Measurements from ENCODE around the gene GPR35. TPM values are rescaled to one million over a fixed set of nuclear protein-coding genes. Genes with fewer than 3 reads are reported as not detected.
A peak's percentile ranks its signal among the peaks of the same experiment; 100 is the strongest.

The GPR35 gene
- total and polyA plus RNA-seq, 7 experiments from 2014 or later: 0.20 to 19.0 (median 8.4) TPM

DNA sequence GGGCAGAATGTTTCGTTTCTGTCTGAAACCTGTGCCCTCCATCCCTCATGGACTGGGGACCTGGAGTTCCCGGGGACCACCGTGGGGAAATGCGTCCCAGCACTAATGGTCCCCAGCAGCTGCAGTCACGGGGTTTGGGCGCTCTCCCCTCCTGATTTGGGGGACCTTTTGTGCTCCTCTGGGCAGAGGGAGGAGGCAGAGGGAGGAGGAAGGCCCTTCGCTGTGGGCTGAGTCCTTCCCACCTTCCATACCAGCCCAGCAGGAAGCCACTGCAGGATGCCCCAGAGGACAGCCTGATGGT, 3.2 kb downstream of the GPR35 start:
- H3K27ac ChIP-seq (ENCODE audit: low read depth, low read length): no peak overlapping the region
- Mint-ChIP-seq H3K4me1 (peaks cover 6 to 40% (median 31%) of the 10 kb centered on the region in 7 donors), H3K9me3 (peaks cover 2 to 12% (median 6%) of the 10 kb centered on the region in 11 donors), H3K36me3 (peaks cover 0 to 21% (median 6%) of the 10 kb centered on the region in 5 donors), H3K27ac (peak overlapping the region in 1 of 9 donors; percentile 68), H3K4me3 (no peak overlapping the region), H3K27me3 (no peaks in the 10 kb centered on the region)
- peaks cover 0 to under 1% (median 0%) of the 10 kb centered on the region in 3 experiments for H3K9me3 ChIP-seq (ENCODE audit: control insufficient read depth in 2 of 3, low read length in 3 of 3)
- CTCF ChIA-PET: no interaction called here
- no peak overlapping the region for H3K4me3 ChIP-seq (ENCODE audit: low read length)
- POLR2A ChIA-PET: interaction anchor here (0.9 kb wide), 1 partner anchor 62 kb away, joined by 3 read pairs; no protein-coding TSS in a partner anchor
- peak in 1 of 9 donors; percentile 2 for DNase-seq
- peaks cover 32 to 50% of the 10 kb centered on the region in 2 donors for H3K4me1 ChIP-seq (ENCODE audit: control insufficient read depth in 2 of 2, insufficient read depth in 2 of 2, low read length in 2 of 2)
- ATAC-seq: no peak
- H3K36me3 ChIP-seq (ENCODE audit: control insufficient read depth in 2 of 3, insufficient read depth in 3 of 3, low read length in 3 of 3): peaks cover 0 to 3% (median 0%) of the 10 kb centered on the region in 3 experiments
- intact Hi-C loops (cut with micrococcal nuclease): no loop called here
- H3K27me3 ChIP-seq (ENCODE audit: control insufficient read depth in 2 of 2, insufficient read depth in 2 of 2, low read length in 2 of 2): no peaks in the 10 kb centered on the region

DNA sequence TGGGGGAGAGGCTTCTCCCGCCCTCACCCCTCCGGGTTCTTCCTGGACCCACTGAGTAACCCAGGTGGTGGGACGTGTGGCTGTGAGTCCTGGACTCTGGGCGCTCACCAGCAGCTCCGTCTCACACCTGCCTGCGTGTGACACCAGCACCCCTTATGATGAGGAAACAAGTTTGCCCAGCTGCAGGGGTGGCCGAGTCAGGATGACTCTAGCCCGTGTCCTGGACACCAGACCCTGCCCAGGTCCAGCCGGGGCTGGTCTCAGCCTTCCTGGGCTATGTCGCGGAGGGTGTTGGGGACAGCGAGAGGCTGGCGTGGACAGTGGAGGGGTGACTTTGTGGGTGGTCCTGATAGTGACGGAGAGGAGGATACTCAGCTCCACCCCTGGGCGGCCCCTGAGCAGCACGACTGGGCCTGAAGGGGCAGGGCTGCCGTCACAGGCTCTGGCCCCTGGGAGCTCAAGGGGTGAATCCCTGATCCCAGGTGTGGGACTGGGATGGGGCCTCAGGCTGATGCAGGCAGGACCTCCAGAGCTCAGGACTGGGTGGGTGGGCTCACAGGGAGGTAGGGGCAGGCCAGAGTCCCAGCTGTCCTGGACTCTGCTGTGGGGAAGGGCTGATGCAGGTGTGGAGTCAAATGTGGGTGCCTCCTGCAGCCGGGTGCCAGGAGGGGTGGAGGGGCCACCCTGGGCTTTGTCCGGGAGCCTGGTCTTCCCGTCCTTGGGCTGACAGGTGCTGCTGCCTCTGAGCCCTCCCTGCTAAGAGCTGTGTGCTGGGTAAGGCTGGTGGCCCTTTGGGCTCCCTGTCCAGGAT, 3.7 kb downstream of the GPR35 start:
- Mint-ChIP-seq H3K4me3 (no peak overlapping the region), H3K4me1 (peaks cover 6 to 36% (median 29%) of the 10 kb centered on the region in 7 donors), H3K9me3 (peaks cover 4 to 16% (median 8%) of the 10 kb centered on the region in 11 donors), H3K36me3 (peaks cover 0 to 25% (median 8%) of the 10 kb centered on the region in 5 donors), H3K27ac (peak overlapping the region in 1 of 9 donors; percentile 51), H3K27me3 (no peaks in the 10 kb centered on the region)
- Histone ChIP-seq H3K27ac (ENCODE audit: low read depth, low read length) (no peak overlapping the region), H3K4me3 (ENCODE audit: low read length) (no peak overlapping the region), H3K4me1 (ENCODE audit: control insufficient read depth in 2 of 2, insufficient read depth in 2 of 2, low read length in 2 of 2) (peaks cover 26 to 45% of the 10 kb centered on the region in 2 donors), H3K9me3 (ENCODE audit: control insufficient read depth in 2 of 3, low read length in 3 of 3) (peaks cover 0 to 6% (median 0%) of the 10 kb centered on the region in 3 experiments), H3K27me3 (ENCODE audit: control insufficient read depth in 2 of 2, insufficient read depth in 2 of 2, low read length in 2 of 2) (no peaks in the 10 kb centered on the region), H3K36me3 (ENCODE audit: control insufficient read depth in 2 of 3, insufficient read depth in 3 of 3, low read length in 3 of 3) (peaks cover 0 to 3% (median 0%) of the 10 kb centered on the region in 3 experiments)
- ATAC-seq (no peak), DNase-seq (peak in 1 of 9 donors; percentile 7)
- POLR2A ChIA-PET: interaction anchor here (0.9 kb wide), 1 partner anchor 63 kb away, joined by 3 read pairs; no protein-coding TSS in a partner anchor
- CTCF ChIA-PET: no interaction called here
- intact Hi-C loops (cut with micrococcal nuclease): no loop called here

DNA sequence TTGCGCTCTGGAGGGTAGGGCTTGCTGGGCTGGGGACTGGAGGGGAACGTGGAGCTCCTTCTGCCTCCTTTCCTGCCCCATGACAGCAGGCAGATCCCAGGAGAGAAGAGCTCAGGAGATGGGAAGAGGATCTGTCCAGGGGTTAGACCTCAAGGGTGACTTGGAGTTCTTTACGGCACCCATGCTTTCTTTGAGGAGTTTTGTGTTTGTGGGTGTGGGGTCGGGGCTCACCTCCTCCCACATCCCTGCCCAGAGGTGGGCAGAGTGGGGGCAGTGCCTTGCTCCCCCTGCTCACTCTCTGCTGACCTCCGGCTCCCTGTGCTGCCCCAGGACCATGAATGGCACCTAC, 4.3 kb downstream of the GPR35 start:
- Mint-ChIP-seq H3K9me3 (peaks cover 4 to 22% (median 13%) of the 10 kb centered on the region in 11 donors), H3K4me3 (no peak overlapping the region), H3K27me3 (no peaks in the 10 kb centered on the region), H3K27ac (peak overlapping the region in 1 of 9 donors; percentile 51), H3K4me1 (peaks cover 6 to 30% (median 24%) of the 10 kb centered on the region in 7 donors), H3K36me3 (peaks cover 0 to 30% (median 8%) of the 10 kb centered on the region in 5 donors)
- H3K4me3 ChIP-seq (ENCODE audit: low read length): no peak overlapping the region
- H3K27ac ChIP-seq (ENCODE audit: low read depth, low read length): no peak overlapping the region
- ATAC-seq: no peak
- H3K9me3 ChIP-seq (ENCODE audit: control insufficient read depth in 2 of 3, low read length in 3 of 3): peaks cover 0 to 8% (median 0%) of the 10 kb centered on the region in 3 experiments
- CTCF ChIA-PET: no interaction called here
- no peaks in the 10 kb centered on the region for H3K27me3 ChIP-seq (ENCODE audit: control insufficient read depth in 2 of 2, insufficient read depth in 2 of 2, low read length in 2 of 2)
- peaks cover 21 to 39% of the 10 kb centered on the region in 2 donors for H3K4me1 ChIP-seq (ENCODE audit: control insufficient read depth in 2 of 2, insufficient read depth in 2 of 2, low read length in 2 of 2)
- POLR2A ChIA-PET: no interaction called here
- peak in 1 of 9 donors; percentile 4 for DNase-seq
- H3K36me3 ChIP-seq (ENCODE audit: control insufficient read depth in 2 of 3, insufficient read depth in 3 of 3, low read length in 3 of 3): peaks cover 0 to 3% (median 0%) of the 10 kb centered on the region in 3 experiments
- intact Hi-C loops (cut with micrococcal nuclease): no loop called here

DNA sequence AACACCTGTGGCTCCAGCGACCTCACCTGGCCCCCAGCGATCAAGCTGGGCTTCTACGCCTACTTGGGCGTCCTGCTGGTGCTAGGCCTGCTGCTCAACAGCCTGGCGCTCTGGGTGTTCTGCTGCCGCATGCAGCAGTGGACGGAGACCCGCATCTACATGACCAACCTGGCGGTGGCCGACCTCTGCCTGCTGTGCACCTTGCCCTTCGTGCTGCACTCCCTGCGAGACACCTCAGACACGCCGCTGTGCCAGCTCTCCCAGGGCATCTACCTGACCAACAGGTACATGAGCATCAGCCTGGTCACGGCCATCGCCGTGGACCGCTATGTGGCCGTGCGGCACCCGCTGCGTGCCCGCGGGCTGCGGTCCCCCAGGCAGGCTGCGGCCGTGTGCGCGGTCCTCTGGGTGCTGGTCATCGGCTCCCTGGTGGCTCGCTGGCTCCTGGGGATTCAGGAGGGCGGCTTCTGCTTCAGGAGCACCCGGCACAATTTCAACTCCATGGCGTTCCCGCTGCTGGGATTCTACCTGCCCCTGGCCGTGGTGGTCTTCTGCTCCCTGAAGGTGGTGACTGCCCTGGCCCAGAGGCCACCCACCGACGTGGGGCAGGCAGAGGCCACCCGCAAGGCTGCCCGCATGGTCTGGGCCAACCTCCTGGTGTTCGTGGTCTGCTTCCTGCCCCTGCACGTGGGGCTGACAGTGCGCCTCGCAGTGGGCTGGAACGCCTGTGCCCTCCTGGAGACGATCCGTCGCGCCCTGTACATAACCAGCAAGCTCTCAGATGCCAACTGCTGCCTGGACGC, 4.9 kb downstream of the GPR35 start:
- Histone ChIP-seq H3K9me3 (ENCODE audit: control insufficient read depth in 2 of 3, low read length in 3 of 3) (peaks cover 0 to 8% (median 0%) of the 10 kb centered on the region in 3 experiments), H3K36me3 (ENCODE audit: control insufficient read depth in 2 of 3, insufficient read depth in 3 of 3, low read length in 3 of 3) (peaks cover 0 to 3% (median 0%) of the 10 kb centered on the region in 3 experiments), H3K4me3 (ENCODE audit: low read length) (no peak overlapping the region), H3K4me1 (ENCODE audit: control insufficient read depth in 2 of 2, insufficient read depth in 2 of 2, low read length in 2 of 2) (peaks cover 16 to 33% of the 10 kb centered on the region in 2 donors), H3K27me3 (ENCODE audit: control insufficient read depth in 2 of 2, insufficient read depth in 2 of 2, low read length in 2 of 2) (no peaks in the 10 kb centered on the region), H3K27ac (ENCODE audit: low read depth, low read length) (no peak overlapping the region)
- H3K4me1 Mint-ChIP-seq: peaks cover 2 to 25% (median 18%) of the 10 kb centered on the region in 7 donors
- H3K9me3 Mint-ChIP-seq: peaks cover 4 to 27% (median 16%) of the 10 kb centered on the region in 11 donors
- CTCF ChIA-PET: no interaction called here
- peaks cover 0 to 35% (median 8%) of the 10 kb centered on the region in 5 donors for H3K36me3 Mint-ChIP-seq
- POLR2A ChIA-PET: no interaction called here
- peak in 1 of 9 donors; percentile 5 for DNase-seq
- H3K27me3 Mint-ChIP-seq: no peaks in the 10 kb centered on the region
- H3K27ac Mint-ChIP-seq: no peak overlapping the region
- no peak overlapping the region for H3K4me3 Mint-ChIP-seq
- no peak for ATAC-seq
- intact Hi-C loops (cut with micrococcal nuclease): no loop called here

DNA sequence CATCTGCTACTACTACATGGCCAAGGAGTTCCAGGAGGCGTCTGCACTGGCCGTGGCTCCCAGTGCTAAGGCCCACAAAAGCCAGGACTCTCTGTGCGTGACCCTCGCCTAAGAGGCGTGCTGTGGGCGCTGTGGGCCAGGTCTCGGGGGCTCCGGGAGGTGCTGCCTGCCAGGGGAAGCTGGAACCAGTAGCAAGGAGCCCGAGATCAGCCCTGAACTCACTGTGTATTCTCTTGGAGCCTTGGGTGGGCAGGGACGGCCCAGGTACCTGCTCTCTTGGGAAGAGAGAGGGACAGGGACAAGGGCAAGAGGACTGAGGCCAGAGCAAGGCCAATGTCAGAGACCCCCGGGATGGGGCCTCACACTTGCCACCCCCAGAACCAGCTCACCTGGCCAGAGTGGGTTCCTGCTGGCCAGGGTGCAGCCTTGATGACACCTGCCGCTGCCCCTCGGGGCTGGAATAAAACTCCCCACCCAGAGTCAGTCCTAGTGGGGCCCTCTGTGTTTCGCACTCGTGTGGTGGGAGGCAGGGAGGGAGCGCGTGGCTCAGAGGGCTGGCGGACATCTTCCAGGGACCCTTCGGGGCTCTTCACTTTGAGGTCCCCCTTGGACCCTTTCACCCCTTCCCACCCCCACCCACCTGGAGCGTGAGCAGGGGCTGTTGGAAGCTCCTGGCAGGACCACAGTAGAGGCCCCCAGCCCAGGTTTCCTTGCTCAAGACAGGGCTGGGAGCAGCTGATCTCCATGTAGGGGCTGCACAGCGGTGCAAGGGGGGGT, 5.7 kb downstream of the GPR35 start:
- DNase-seq (no peak), ATAC-seq (no peak)
- Histone ChIP-seq H3K27me3 (ENCODE audit: control insufficient read depth in 2 of 2, insufficient read depth in 2 of 2, low read length in 2 of 2) (no peaks in the 10 kb centered on the region), H3K4me3 (ENCODE audit: low read length) (no peak overlapping the region), H3K36me3 (ENCODE audit: control insufficient read depth in 2 of 3, insufficient read depth in 3 of 3, low read length in 3 of 3) (peaks cover 0 to 3% (median 0%) of the 10 kb centered on the region in 3 experiments), H3K4me1 (ENCODE audit: control insufficient read depth in 2 of 2, insufficient read depth in 2 of 2, low read length in 2 of 2) (peaks cover 12 to 25% of the 10 kb centered on the region in 2 donors), H3K27ac (ENCODE audit: low read depth, low read length) (no peak overlapping the region), H3K9me3 (ENCODE audit: control insufficient read depth in 2 of 3, low read length in 3 of 3) (peaks cover 0 to 8% (median 0%) of the 10 kb centered on the region in 3 experiments)
- H3K27ac Mint-ChIP-seq: no peak overlapping the region
- no peak overlapping the region for H3K4me3 Mint-ChIP-seq
- ChIA-PET POLR2A (no interaction called here), CTCF (no interaction called here)
- H3K27me3 Mint-ChIP-seq: no peaks in the 10 kb centered on the region
- H3K4me1 Mint-ChIP-seq: peaks cover 0 to 19% (median 12%) of the 10 kb centered on the region in 7 donors
- intact Hi-C loops (cut with micrococcal nuclease): no loop called here
- peaks cover 4 to 27% (median 16%) of the 10 kb centered on the region in 11 donors for H3K9me3 Mint-ChIP-seq
- peaks cover 0 to 35% (median 8%) of the 10 kb centered on the region in 5 donors for H3K36me3 Mint-ChIP-seq

Data from naive thymus-derived CD4-positive, alpha-beta T cell (primary cell).